HEK293T (cell line): ENCODE results near the gene DIP2A.

Source experiments
- CTCF ChIA-PET: fragments of 350-600 bp; formaldehyde crosslinking; extraction: SDS; loops from one replicate; lab custom pipeline; 2021; ENCODE audit warnings: antibody characterized with exemption, inconsistent platforms; lab: Yijun Ruan, JAX
- POLR2A ChIA-PET: fragments of 350-600 bp; formaldehyde crosslinking; extraction: SDS; loops from one replicate; lab custom pipeline; 2020; ENCODE audit warnings: antibody characterized with exemption, inconsistent platforms; lab: Yijun Ruan, JAX
- DNase-seq: peaks from one replicate; pipeline ENCODE4 v3.0.0; 2012; ENCODE audit warnings: mixed read lengths; ENCODE audit errors: extremely low spot score
- ARNT ChIP-seq: fragments of 450-650 bp; IDR thresholded peaks from 2 replicates; pipeline ENCODE4 v1.6.1; 2017; ENCODE audit warnings: mild to moderate bottlenecking
- BHLHE40 ChIP-seq: fragments of 450-650 bp; IDR thresholded peaks from 2 replicates; pipeline ENCODE4 v1.6.1; 2016; ENCODE audit warnings: mild to moderate bottlenecking, moderate library complexity, borderline replicate concordance
- CTBP1 ChIP-seq: fragments of 450-650 bp; IDR thresholded peaks from 2 replicates; pipeline ENCODE4 v1.6.1; 2016; ENCODE audit warnings: borderline replicate concordance
- ELF4 ChIP-seq: fragments of 450-650 bp; IDR thresholded peaks from 2 replicates; pipeline ENCODE4 v1.6.1; 2017; ENCODE audit warnings: antibody characterized with exemption
- FOXA1 ChIP-seq: fragments of 450-650 bp; IDR thresholded peaks from 2 replicates; pipeline ENCODE4 v1.6.1; 2016; ENCODE audit warnings: mild to moderate bottlenecking
- FOXK2 ChIP-seq: fragments of 450-650 bp; IDR thresholded peaks from 2 replicates; pipeline ENCODE4 v1.6.1; 2016; ENCODE audit warnings: mild to moderate bottlenecking
- FOXM1 ChIP-seq: fragments of 450-650 bp; IDR thresholded peaks from 2 replicates; pipeline ENCODE4 v1.6.1; 2017; ENCODE audit warnings: mild to moderate bottlenecking, borderline replicate concordance
- HDGF ChIP-seq: fragments of 450-650 bp; IDR thresholded peaks from 2 replicates; pipeline ENCODE4 v1.6.1; 2017; ENCODE audit warnings: antibody characterized with exemption, borderline replicate concordance
- L3MBTL2 ChIP-seq: fragments of 450-650 bp; conservative IDR thresholded peaks from 2 replicates; pipeline ENCODE4 v1.6.1; 2016; ENCODE audit warnings: mild to moderate bottlenecking
- LEF1 ChIP-seq: fragments of 450-650 bp; IDR thresholded peaks from 2 replicates; pipeline ENCODE4 v1.6.1; 2017; ENCODE audit warnings: mild to moderate bottlenecking, borderline replicate concordance
- NFRKB ChIP-seq: fragments of 450-650 bp; IDR thresholded peaks from 2 replicates; pipeline ENCODE4 v1.6.1; 2016; ENCODE audit warnings: mild to moderate bottlenecking, moderate library complexity
- SP1 ChIP-seq: fragments of 450-650 bp; IDR thresholded peaks from 2 replicates; pipeline ENCODE4 v1.6.1; 2017
- SUZ12 ChIP-seq: fragments of 450-650 bp; IDR thresholded peaks from 2 replicates; pipeline ENCODE4 v1.6.1; 2016; ENCODE audit warnings: mild to moderate bottlenecking
- TARDBP ChIP-seq: fragments of 450-650 bp; IDR thresholded peaks from 2 replicates; pipeline ENCODE4 v1.6.1; 2016
- ZNF384 ChIP-seq: fragments of 450-650 bp; IDR thresholded peaks from 2 replicates; pipeline ENCODE4 v1.6.1; 2016
- TF ChIP-seq, protein P1 (sequence below): fragments of 450-650 bp; IDR thresholded peaks from 2 replicates; pipeline ENCODE4 v1.6.1; 2016

The DIP2A gene

DNA sequence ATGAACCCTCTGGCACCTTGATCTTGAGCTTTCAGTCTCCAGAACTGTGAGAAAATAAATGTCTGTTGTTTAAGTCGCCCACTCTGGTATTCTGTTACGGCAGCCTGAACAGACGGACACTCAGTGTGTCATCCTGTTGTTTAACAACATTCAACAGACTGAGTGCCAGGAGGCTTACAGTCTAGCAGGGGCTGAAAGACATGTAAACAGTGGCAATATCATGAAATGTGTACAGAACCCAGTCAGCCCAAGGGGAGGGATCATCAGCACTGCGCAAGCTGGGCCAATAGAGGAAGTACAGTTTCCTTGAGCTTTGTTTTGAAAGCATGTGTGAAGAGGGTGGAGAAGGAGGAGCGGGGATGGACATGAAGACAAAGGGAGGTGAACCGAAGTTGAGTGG is 13.6 kb downstream of the DIP2A start:
- ChIA-PET CTCF (no interaction called here), POLR2A (interaction anchor here (2.0 kb wide), 1 partner anchor 9 kb away, joined by 4 read pairs; no protein-coding TSS in a partner anchor)
- no peak for DNase-seq
- TF ChIP-seq FOXA1: no peak
- no peak for TF ChIP-seq NFRKB
- TF ChIP-seq LEF1: no peak
- TF ChIP-seq BHLHE40: no peak
- no peak for TF ChIP-seq ARNT
- TF ChIP-seq, protein P1, sequence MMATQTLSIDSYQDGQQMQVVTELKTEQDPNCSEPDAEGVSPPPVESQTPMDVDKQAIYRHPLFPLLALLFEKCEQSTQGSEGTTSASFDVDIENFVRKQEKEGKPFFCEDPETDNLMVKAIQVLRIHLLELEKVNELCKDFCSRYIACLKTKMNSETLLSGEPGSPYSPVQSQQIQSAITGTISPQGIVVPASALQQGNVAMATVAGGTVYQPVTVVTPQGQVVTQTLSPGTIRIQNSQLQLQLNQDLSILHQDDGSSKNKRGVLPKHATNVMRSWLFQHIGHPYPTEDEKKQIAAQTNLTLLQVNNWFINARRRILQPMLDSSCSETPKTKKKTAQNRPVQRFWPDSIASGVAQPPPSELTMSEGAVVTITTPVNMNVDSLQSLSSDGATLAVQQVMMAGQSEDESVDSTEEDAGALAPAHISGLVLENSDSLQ: no peak
- TF ChIP-seq FOXK2: no peak
- TF ChIP-seq SP1: no peak
- no peak for TF ChIP-seq CTBP1
- TF ChIP-seq ZNF384: no peak
- TF ChIP-seq TARDBP: no peak
- TF ChIP-seq L3MBTL2: no peak

DNA sequence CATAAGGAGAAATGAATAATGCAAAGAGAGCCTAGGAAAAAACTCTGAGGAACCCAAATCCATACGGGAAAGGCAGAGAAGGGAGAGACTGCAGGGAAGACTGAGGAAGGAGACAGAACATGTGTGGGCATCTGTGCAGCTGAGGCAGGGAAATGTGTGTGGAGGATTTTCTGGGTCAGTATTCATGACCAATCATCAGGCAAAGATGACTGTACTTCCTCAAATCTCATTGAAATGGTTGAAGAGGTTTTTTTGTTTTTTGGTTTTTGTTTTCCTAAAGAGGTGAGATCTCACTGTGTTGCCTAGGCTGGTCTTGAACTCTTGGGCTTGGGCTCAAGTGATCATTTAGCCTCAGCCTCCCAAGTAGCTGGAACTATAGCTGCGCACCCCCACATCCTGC is 15.7 kb downstream of the DIP2A start:
- DNase-seq: no peak
- ChIA-PET POLR2A (no interaction called here), CTCF (no interaction called here)

DNA sequence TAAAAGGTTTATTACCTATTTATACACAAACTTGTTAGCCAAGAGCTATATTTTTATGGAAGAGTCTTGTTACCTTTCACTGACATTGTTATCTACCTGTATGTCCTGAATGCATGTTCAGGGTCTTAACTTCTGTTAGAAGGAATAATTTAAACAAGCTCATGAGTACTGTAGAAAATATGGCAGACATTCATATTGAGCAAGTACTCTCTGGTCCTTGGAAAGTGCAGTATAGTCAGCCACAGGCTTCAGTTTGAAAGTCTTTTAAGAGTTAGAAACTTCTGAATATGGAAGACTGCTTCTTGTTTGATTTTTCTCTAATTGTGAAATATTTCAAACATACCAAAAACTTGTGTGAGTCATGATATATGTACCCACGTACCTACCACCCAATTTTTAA is 16.6 kb downstream of the DIP2A start:
- no peak for DNase-seq
- ChIA-PET POLR2A (no interaction called here), CTCF (no interaction called here)
- TF ChIP-seq CTBP1 (no peak), ARNT (no peak), TARDBP (no peak), FOXM1 (no peak), LEF1 (no peak), ELF4 (no peak), FOXK2 (no peak), SUZ12 (no peak), HDGF (no peak), NFRKB (no peak), L3MBTL2 (no peak), FOXA1 (no peak), BHLHE40 (no peak), ZNF384 (no peak), SP1 (no peak)
- TF ChIP-seq, protein P1: no peak

More for the DNA sequence above, 15.7 kb downstream of the DIP2A start:
- no peak for TF ChIP-seq NFRKB
- TF ChIP-seq SP1: no peak
- TF ChIP-seq FOXM1: no peak
- no peak for TF ChIP-seq LEF1
- TF ChIP-seq TARDBP: no peak
- TF ChIP-seq L3MBTL2: no peak
- TF ChIP-seq ZNF384: no peak
- no peak for TF ChIP-seq BHLHE40
- no peak for TF ChIP-seq ELF4
- TF ChIP-seq, protein P1: no peak
- no peak for TF ChIP-seq SUZ12
- no peak for TF ChIP-seq FOXA1
- no peak for TF ChIP-seq ARNT
- no peak for TF ChIP-seq FOXK2

DNA sequence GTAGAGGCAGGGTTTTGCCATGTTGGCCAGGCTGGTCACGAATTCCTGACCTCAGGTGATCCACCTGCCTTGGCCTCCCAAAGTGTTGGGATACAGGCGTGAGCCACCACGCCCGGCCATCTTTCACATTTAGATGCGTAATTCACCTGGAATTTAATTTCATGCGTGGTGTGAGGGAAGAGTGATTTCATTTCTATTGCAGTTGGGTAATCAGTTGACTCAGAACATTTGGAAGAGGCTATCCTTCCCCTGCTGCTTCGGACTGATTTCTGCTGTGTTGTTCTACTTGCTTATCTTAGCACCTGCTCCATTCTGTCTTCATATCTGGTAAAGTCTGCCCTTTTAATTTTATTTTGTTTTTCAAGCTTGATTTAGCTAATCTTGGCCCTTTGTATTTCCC is 19.1 kb downstream of the DIP2A start:
- CTCF ChIA-PET: no interaction called here
- no peak for TF ChIP-seq HDGF
- TF ChIP-seq CTBP1: no peak
- TF ChIP-seq SP1: no peak
- TF ChIP-seq L3MBTL2: no peak
- no peak for TF ChIP-seq ZNF384
- TF ChIP-seq SUZ12: no peak
- TF ChIP-seq, protein P1: no peak
- no peak for TF ChIP-seq NFRKB
- no peak for TF ChIP-seq TARDBP
- no peak for TF ChIP-seq ELF4
- no peak for TF ChIP-seq LEF1
- TF ChIP-seq FOXA1: no peak

DNA sequence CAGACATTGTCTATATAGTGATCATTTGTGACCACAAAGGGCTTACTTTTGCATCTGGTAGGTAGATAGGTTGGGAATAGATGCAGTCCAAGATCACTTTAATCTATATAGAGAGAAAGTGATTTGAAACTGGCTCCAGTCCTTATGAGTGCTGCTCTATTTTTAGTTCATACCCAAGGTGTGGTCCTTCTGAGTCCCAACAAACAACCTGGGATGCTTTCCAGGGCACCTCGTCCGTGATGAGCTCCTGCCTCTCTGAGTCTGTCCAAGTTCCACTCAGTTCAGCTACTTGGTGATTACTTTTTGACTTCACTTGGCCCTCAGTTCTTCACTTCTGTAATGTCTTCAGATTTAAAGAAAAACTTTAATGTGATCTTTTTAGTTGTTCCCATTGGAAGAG is 20.2 kb downstream of the DIP2A start:
- POLR2A ChIA-PET: no interaction called here
- CTCF ChIA-PET: no interaction called here
- no peak for DNase-seq
- TF ChIP-seq CTBP1 (no peak), ARNT (no peak), FOXA1 (no peak), FOXK2 (no peak), BHLHE40 (no peak), FOXM1 (no peak), NFRKB (no peak), SP1 (no peak), LEF1 (no peak), ZNF384 (no peak), SUZ12 (no peak), HDGF (no peak)
- TF ChIP-seq, protein P1: no peak

More for the DNA sequence above, 19.1 kb downstream of the DIP2A start:
- no peak for DNase-seq
- POLR2A ChIA-PET: no interaction called here
